Cardiac muscle cell (in vitro differentiated cells and primary cell): Measurements from ENCODE around the gene CASTOR2. TPM values are rescaled to one million over a fixed set of nuclear protein-coding genes. Genes with fewer than 3 reads are reported as not detected.
"Not testable (repeated sequence)": the region's sequence is repeated elsewhere in the genome, so short reads cannot be mapped to it uniquely, and the experiment has no call there.

Experiments
- DNase-seq, 2 donors: peaks; one replicate each; pipeline versions ENCODE4 v3.0.0 to v3.0.0-alpha.2; 2010 to 2017; ENCODE audit warnings: low read depth in 1 of 2, low spot score in 1 of 2
- H3K27ac ChIP-seq: fragments of 200-600 bp; sonication (generic); 2 replicates; pipeline ENCODE4 v1.5.1; 2016
- H3K27me3 ChIP-seq: fragments of 200-600 bp; sonication (generic); 2 replicates; pipeline ENCODE4 v1.6.0; 2016; ENCODE audit warnings: control low read depth
- H3K36me3 ChIP-seq: fragments of 200-600 bp; sonication (generic); 2 replicates; pipeline ENCODE4 v1.5.1; 2016; ENCODE audit warnings: control low read depth
- H3K4me1 ChIP-seq: fragments of 200-600 bp; sonication (generic); 2 replicates; pipeline ENCODE4 v1.8.1; 2017; ENCODE audit warnings: low read depth, mild to moderate bottlenecking, mixed run types
- H3K4me3 ChIP-seq: fragments of 200-600 bp; sonication (generic); 2 replicates; pipeline ENCODE4 v1.5.1; 2016; ENCODE audit warnings: mild to moderate bottlenecking
- H3K9me3 ChIP-seq: fragments of 200-600 bp; sonication (generic); 2 replicates; pipeline ENCODE4 v1.5.1; 2017; ENCODE audit warnings: low read depth, mild to moderate bottlenecking, control low read depth
- polyA plus RNA-seq: library from polyadenylated mRNA; unstranded; fragments of >200 nt; fragmentation: Nextera tagmentation; extraction: Ambion mirVana; gene quantifications from 2 replicates; pipeline ENCODE4 v1.2.1, GENCODE V29; 2016
- total RNA-seq: library from RNA; depleted of rRNA; stranded (reverse); fragments of >200 nt; gene quantifications from 2 replicates; pipeline ENCODE4 v1.2.3, GENCODE V29; 2016
- TF ChIP-seq, protein P1 (sequence below): IDR thresholded peaks from 2 replicates; pipeline ENCODE4 v1.5.1; 2012; ENCODE audit warnings: low read depth, mild to moderate bottlenecking, low read length

Gene CASTOR2
- total and polyA plus RNA-seq, 2 experiments from 2014 or later: 16.3 to 31.8 TPM

DNA sequence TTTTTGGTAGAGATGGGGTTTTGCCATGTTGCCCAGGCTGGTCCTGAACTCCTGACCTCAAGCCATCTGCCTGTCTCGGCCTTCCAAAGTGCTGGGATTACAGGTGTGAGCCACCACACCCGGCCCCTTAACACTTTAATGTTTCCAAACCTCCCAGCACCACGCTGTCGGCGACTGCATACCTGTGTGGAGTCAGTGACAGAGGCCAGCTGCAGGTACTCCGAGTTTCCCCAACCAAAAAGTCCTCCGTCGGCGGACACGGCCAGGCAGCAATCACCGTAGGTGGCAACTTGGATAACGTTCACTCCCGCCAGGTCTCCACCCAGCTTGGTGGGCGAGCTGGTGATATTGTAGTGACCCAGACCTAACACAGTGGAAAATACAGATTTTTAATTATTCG, 93.9 kb downstream of the CASTOR2 start:
- no peaks in the 10 kb centered on the region for H3K27me3 ChIP-seq
- no peak overlapping the region for H3K27ac ChIP-seq
- H3K9me3 ChIP-seq: no peaks in the 10 kb centered on the region
- no peak for DNase-seq
- TF ChIP-seq, protein P1, sequence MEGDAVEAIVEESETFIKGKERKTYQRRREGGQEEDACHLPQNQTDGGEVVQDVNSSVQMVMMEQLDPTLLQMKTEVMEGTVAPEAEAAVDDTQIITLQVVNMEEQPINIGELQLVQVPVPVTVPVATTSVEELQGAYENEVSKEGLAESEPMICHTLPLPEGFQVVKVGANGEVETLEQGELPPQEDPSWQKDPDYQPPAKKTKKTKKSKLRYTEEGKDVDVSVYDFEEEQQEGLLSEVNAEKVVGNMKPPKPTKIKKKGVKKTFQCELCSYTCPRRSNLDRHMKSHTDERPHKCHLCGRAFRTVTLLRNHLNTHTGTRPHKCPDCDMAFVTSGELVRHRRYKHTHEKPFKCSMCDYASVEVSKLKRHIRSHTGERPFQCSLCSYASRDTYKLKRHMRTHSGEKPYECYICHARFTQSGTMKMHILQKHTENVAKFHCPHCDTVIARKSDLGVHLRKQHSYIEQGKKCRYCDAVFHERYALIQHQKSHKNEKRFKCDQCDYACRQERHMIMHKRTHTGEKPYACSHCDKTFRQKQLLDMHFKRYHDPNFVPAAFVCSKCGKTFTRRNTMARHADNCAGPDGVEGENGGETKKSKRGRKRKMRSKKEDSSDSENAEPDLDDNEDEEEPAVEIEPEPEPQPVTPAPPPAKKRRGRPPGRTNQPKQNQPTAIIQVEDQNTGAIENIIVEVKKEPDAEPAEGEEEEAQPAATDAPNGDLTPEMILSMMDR: no peak
- H3K4me1 ChIP-seq: no peaks in the 10 kb centered on the region
- peaks cover 44% of the 10 kb centered on the region for H3K36me3 ChIP-seq
- H3K4me3 ChIP-seq: no peak overlapping the region

DNA sequence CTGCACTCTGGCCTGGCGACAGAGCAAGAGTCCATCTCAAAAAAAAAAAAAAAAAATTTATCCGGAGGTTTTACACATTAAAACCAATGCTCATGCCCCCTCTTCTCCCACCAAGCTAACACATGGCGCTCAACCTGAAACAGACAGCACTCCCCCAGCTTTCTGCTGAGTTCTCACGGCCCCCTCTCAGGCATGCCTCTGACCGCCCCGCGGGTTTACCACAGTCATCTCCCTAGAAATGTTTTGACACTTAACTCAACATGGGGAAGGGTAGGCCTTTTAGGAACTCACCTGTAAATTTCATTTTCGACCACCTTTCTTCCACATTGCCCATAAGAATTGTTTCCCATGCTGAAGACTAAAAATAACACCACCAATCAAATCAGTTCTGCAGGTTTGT, 99.8 kb downstream of the CASTOR2 start:
- H3K27me3 ChIP-seq: no peaks in the 10 kb centered on the region
- no peak overlapping the region for H3K4me3 ChIP-seq
- H3K9me3 ChIP-seq: no peaks in the 10 kb centered on the region
- peaks cover 39% of the 10 kb centered on the region for H3K36me3 ChIP-seq
- no peaks in the 10 kb centered on the region for H3K4me1 ChIP-seq
- no peak overlapping the region for H3K27ac ChIP-seq
- DNase-seq: no peak
- TF ChIP-seq, protein P1: no peak

DNA sequence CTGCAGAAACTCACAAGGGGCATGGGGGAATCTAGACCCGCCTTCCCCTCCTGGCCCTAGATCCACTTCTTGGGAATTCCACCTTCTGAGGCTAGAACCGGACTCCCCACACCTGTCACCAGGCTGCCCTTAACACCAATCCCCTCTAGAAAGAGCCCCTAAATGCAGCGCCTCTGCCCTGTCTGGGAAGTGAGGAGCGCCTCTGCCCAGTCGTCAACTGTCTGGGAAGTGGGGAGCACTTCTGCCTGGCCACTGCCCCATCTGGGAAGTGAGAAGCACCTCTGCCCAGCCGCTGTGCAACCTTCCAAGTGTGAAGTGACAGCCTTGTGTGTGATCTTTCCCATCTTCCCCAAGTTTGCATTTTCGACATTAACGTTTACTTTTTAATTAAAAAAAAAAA, 100.3 kb downstream of the CASTOR2 start:
- DNase-seq: no peak
- Histone ChIP-seq H3K27me3 (no peaks in the 10 kb centered on the region), H3K4me1 (no peaks in the 10 kb centered on the region), H3K9me3 (no peaks in the 10 kb centered on the region), H3K4me3 (no peak overlapping the region), H3K27ac (no peak overlapping the region), H3K36me3 (peaks cover 40% of the 10 kb centered on the region)
- TF ChIP-seq, protein P1: no peak

DNA sequence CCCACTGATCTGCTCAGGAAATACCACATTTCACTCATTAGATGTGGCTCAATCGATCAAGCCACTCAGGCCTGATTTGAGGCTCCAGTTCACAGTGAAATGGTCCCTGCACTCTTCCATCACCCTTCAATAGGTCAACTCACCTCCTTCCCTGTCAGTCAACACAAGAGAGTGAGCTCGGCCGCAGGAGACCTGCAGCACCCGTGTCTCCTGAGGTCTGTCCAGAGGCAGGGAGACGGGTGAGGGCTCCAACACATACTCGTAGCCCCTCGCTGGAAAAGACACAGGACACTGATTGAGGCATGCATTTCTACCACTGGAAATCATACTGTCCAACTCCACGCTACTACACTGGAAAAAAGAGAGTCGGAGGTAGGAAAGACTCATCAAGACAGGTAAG, 102.0 kb downstream of the CASTOR2 start:
- Histone ChIP-seq H3K4me1 (no peaks in the 10 kb centered on the region), H3K4me3 (no peak overlapping the region), H3K27ac (no peak overlapping the region), H3K27me3 (no peaks in the 10 kb centered on the region), H3K9me3 (no peaks in the 10 kb centered on the region), H3K36me3 (peaks cover 42% of the 10 kb centered on the region)
- DNase-seq: no peak
- TF ChIP-seq, protein P1: no peak

DNA sequence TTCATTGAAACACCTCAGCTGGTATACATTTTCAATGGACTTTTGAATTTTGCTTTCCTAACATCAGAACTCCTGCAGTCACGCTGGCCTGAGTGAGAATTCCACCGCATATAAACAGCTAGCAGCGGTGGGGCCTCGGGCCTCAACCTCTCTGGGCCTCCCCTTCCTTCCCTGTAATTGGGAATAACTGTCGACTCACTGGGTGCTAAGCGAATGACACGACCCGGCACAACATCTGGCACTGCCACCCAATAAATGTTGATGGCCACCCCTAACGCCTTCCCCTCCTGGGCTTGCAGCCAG, 108.4 kb downstream of the CASTOR2 start:
- peak overlapping the region; percentile 93 for H3K27ac ChIP-seq

DNA sequence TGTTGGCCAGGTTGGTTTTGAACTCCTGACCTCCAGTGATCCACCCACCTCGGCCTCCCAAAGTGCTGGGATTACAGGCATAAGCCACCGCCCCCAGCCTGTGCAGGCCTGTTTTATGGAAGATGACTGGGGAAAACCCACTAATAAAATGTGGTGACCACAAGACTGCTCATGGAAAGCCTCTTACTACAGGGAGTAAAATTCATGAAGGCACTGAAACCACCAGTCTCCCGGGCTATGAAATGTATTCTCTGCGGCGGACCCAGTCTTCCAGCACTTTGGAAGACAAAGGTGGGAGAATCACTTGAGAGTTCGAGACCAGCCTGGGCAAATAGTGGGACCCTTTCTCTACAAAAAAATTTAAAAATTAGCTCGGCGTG, 109.7 kb downstream of the CASTOR2 start:
- Histone ChIP-seq H3K27ac (peak overlapping the region; percentile 93), H3K4me3 (peak overlapping the region; percentile 60), H3K36me3 (peaks cover 13% of the 10 kb centered on the region)
- not testable (repeated sequence) for H3K27me3 ChIP-seq, DNase-seq, H3K4me1 ChIP-seq, H3K9me3 ChIP-seq

More for the DNA sequence above, 108.4 kb downstream of the CASTOR2 start:
- TF ChIP-seq, protein P1: no peak
- Histone ChIP-seq H3K4me1 (peaks cover 4% of the 10 kb centered on the region), H3K36me3 (peaks cover 20% of the 10 kb centered on the region), H3K4me3 (peak overlapping the region; percentile 60), H3K9me3 (no peaks in the 10 kb centered on the region), H3K27me3 (no peaks in the 10 kb centered on the region)
- no peak for DNase-seq

Other genes with a start within 250 kb of the CASTOR2 start
- gene NCF1, start 190.7 kb upstream of the CASTOR2 start, total RNA-seq: 0.18 and 0.39 TPM in 2 replicates
- gene NCF1, start 190.7 kb upstream of the CASTOR2 start, polyA plus RNA-seq: 0.11 and 0.70 TPM in 2 replicates
- 7.6 and 12.3 TPM in 2 replicates for gene GTF2IRD2, start 113.1 kb upstream of the CASTOR2 start, total RNA-seq
- 14.9 and 24.3 TPM in 2 replicates for gene GTF2IRD2, start 113.1 kb upstream of the CASTOR2 start, polyA plus RNA-seq
- gene RCC1L, start 109.1 kb downstream of the CASTOR2 start, total RNA-seq: 49.5 and 63.3 TPM in 2 replicates
- 69.9 and 82.4 TPM in 2 replicates for gene RCC1L, start 109.1 kb downstream of the CASTOR2 start, polyA plus RNA-seq
- gene GTF2IRD2B, start 127.9 kb downstream of the CASTOR2 start, total RNA-seq: 31.4 and 41.3 TPM in 2 replicates
- 40.7 and 50.5 TPM in 2 replicates for gene GTF2IRD2B, start 127.9 kb downstream of the CASTOR2 start, polyA plus RNA-seq